T follicular helper cell (primary cell): Measurements from ENCODE around the gene WLS.

Source experiments
- DNase-seq: peaks from one replicate; pipeline ENCODE4 v3.0.0-alpha.2; 2020; ENCODE audit warnings: low read depth

WLS gene

GRCh38 chr1:68131261-68131660 is 101.1 kb downstream of the WLS start:
- DNase-seq = no peak

GRCh38 chr1:68129536-68130250 is 102.6 kb downstream of the WLS start:
- DNase-seq = no peak

DNA sequence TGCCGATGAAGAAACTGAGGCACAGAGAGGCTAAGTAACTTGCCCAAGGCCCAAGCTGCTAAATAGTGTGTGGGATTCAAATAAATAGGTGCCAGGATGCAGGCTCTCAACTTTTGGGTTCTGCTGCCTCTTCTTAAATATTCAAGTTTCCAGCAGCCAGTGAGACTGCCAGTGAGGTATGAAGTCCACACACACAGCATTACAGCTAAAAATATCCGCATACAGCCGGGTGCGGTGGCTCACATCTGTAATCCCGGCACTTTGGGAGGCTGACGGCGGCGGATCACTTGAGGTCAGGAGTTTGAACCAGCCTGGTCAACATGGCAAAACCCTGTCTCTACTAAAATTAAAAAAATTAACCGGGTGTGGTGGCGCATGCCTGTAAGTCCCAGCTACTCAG is 103.5 kb downstream of the WLS start:
- no peak for DNase-seq

- no peak for DNase-seq
Measured at GRCh38 chr1:68128157-68128556, 104.2 kb downstream of the WLS start.

GRCh38 chr1:68121536-68121935 is 110.8 kb downstream of the WLS start:
- no peak for DNase-seq

DNA sequence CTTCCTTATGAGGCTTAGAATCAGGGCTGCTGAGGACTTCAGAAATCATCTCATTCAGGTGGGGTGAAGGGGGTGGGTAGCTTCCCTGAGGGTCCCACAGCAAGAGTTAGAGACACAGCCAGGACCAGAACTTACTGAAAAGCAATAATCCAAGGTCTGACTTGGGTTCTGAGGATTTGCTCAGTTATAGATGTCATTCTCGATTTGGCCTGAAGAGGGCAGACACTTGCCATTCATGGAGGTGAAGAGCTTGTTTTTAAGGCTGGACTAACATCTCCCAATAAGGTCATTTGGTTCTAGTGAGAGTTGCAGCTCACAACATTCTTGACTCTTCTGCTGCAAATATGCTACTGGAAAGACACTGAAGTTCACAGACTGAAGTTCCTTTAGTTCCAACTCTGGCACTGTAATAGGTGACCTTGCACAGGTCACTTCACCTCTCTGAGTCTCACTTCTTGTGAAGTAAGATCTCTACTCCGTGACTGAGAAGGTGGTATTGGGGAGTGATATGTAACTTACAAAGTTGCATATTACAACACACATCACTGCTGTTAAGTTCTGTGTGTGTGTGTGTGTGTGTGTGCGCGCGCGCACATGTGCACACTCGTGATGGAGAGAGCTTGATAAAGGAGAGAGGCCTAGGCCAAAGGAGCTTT is 112.1 kb downstream of the WLS start:
- DNase-seq = no peak

DNA sequence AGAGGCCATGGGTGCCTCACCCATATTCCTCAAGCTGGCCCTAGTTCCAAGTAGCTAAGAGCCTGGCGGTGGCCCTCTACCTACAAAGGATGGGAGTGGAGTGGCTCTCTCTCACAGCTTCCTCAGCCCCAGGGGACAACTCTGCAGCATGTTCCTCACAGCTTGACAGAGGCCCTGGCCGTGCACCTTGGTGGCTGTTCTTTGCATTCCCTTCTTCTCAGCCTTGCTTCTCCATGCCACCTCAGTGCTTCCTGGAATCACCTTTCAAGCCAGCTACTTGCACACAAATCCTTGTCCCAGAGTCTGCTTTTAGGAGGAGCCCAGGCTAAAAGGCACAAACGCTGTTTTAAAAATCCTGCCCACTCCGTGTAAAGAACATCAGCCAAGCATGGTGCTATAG is 112.9 kb downstream of the WLS start:
- DNase-seq = no peak

- DNase-seq = no peak
Measured at GRCh38 chr1:68117416-68117815, 114.9 kb downstream of the WLS start.

- DNase-seq = peak; percentile 6
Measured at GRCh38 chr1:68116643-68117235, 115.6 kb downstream of the WLS start.

DNA sequence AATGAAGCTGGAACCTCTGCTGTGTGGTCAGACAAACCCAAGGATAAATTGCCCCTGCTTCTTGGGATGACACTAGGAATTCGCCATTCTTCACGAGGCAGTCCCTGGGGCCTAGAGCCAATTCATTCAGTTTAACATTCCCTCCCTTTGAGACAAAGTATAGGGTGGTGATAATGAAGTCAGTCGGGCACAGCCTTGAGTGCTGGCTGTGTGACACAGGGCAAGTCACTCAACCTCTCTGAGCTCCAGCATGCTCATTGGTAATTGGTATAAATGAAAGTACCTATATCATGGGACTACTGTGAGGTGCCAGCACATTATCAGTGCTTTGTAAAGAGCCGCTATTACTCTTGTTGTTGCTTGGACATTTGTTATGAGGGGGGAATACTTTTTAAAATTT is 117.0 kb downstream of the WLS start:
- DNase-seq = no peak

DNA sequence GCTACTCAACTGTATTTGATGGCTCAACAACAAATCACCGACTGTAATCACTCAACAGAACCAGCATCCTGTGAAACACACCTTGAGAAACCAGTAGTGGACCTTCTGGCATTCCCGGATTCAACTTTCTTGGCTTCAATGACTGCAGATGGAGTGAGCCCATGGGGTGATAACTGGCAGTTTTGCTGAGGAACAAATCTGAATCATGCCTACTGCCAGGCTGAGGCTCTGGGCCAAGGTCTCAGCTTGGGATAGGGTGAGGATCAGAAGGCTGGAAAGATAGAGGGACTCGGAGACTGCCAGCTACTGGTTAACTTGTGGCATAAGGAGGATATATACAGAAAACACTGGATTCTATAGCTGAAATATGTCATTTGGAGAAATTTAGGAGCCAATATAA is 118.4 kb downstream of the WLS start:
- no peak for DNase-seq

- DNase-seq = no peak
Measured at GRCh38 chr1:68112835-68113243, 119.5 kb downstream of the WLS start.

- DNase-seq = no peak
Measured at GRCh38 chr1:68111519-68112436, 120.5 kb downstream of the WLS start.

DNA sequence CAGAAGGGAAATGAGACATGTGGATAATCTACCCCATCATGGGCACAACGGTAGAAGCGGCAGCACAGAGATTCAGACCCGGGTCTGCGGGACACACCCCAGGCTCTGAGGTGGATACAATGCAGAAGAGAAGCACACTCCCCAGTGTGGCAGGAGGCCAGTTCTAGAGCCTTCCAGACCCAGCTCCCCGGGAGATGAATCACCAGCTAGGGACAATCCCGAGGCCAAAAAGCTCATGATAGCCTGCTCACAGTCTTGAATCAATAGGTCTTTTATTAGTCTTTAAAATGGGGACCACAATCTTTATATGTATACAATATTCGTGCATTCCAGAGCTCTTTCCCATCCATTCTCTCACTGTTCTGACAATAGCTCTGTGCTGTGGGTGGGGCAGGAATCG is 124.6 kb downstream of the WLS start:
- DNase-seq = no peak

DNA sequence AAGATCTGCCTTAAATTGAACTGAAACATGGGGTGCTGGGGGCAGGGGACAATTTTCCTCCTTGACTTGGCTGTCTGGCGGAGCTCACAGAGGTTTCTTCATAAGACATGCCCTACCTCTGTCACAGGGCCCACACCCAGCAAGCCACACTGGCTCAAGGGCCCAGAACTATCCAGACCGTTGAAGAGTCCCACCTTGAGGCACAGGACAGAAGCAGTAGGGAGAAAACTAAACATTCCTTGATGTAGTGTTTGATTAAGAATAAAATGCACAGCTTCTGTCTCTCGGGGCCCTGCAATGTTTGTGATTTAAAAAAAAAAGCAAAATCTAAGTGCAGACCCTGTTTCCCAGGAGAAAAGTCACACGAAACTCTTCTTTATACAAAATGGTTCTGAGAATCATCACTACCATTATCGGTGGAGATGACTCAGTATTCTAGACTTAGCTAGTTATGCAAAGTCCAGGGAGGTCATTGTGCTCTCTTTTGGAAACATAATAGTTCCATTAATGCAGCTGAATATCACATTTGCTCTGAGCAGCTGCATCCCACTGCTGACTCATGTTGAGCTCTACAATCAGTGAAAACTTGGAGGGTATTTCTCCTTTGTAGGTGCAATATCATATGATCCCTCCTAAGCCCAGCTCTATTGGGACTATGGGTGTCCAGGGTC is 128.3 kb downstream of the WLS start:
- DNase-seq = no peak

DNA sequence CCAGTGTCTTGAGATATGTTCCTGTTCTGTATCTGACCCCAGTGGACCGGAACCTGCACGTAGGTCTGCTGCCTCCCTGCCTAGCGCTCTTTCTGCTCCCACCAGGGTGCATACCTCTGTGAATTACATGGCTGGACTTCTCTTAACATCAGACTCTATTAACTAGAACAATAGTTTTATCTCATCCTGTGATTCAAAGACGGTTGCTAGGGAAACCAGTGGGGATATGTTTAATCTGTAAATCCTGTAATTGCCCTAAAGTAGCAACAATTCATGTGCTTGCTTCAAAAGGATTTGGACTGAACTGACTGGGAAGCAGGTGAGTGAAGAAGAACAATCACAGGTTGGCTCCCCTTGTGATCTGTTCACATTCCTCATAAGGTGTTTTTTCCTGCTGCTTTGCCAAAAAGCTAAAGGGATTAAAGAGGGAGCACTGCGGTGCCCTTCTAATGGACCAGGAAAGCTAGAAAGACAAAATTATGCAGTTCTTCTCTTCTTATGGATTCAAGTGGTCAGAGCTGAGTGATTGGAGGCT is 129.2 kb downstream of the WLS start:
- no peak for DNase-seq

- DNase-seq = no peak
Measured at GRCh38 chr1:68101829-68102228, 130.5 kb downstream of the WLS start.

DNA sequence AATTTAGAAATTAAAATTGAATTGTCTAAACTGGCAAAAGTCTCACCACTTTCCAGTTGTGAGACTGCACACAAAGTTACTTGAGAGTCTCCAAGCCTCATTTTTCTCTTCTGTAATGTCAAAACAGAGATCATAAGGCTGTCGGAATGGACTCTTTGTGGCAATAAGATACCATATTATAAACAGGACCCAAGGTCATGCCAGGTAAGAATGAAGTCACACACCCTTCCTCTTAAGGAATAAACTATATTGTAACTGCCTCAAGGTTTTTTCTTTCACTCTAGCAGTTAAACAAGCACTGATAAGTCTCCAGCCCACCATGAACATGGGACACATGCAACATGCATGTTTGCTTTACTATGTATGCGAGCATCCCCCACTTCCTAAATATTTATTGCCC is 131.8 kb downstream of the WLS start:
- DNase-seq = no peak

DNA sequence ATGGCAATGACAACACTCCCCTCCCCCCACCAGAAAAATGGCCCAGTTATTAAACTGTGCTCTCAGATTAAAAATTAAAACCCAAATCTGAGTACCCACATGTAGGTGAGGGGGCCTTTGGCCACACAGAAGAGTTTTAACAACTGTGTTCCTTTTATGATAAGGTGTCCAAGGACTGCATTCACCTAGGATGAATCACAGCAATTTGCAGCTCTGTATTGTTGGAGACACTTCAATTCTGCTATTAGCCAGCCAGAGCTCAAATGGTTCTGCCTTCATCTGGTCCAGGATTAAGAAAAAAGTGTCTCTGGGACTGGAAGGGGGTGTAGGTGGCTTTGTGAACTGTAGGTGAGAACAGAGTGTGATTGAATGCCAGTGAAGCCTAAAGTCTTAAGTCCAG is 138.6 kb downstream of the WLS start:
- no peak for DNase-seq

GRCh38 chr1:68087184-68087583 is 145.1 kb downstream of the WLS start:
- DNase-seq = no peak

- no peak for DNase-seq
Measured at GRCh38 chr1:68085752-68086151, 146.6 kb downstream of the WLS start.

GRCh38 chr1:68083686-68084085 is 148.6 kb downstream of the WLS start:
- no peak for DNase-seq
